ENCODE measurements around the gene GPS1. TPM values are rescaled to one million over a fixed set of nuclear protein-coding genes. Genes with fewer than 3 reads are reported as not detected.

The GPS1 gene
- total and polyA plus RNA-seq, 9 of the 15 experiments (the other 6 are each of a cell fraction or from before 2014, with no cell fraction given) = 3.1 to 167 (median 69.9) TPM

GRCh38 chr17:82042649-82043048 lies 9.0 kb upstream of the GPS1 start:
- POLR2A ChIA-PET = interaction anchor here (1.7 kb wide), 1 partner anchor 8 kb away, joined by 5 read pairs; no protein-coding TSS in a partner anchor
- no peak for FAIRE-seq

More at GRCh38 chr17:82042649-82043048, 9.0 kb upstream of the GPS1 start:
- Histone ChIP-seq H3K9me1 (ENCODE audit: control insufficient read depth, insufficient read depth, low read length) (peaks cover 2% of the 10 kb centered on the region), H3K4me1 (replicated peaks in 1 of 2; ENCODE audit: control insufficient read depth in 2 of 2, insufficient read depth in 2 of 2, low read length in 2 of 2) (peaks cover 3 to 48% of the 10 kb centered on the region in 2 experiments; a peak in 4 of 5 replicates), H3K9me3 (replicated peaks; ENCODE audit: control insufficient read depth, insufficient read depth, low read depth, low read length) (no peaks in the 10 kb centered on the region), H3K36me3 (ENCODE audit: control insufficient read depth, insufficient read depth, low read length) (peaks cover 9% of the 10 kb centered on the region; the same call in 2 of the 3 replicates), H3K27ac (ENCODE audit: extremely low read depth, low read depth, low read length) (no peak overlapping the region; the same call in 2 of the 3 replicates), H3K4me2 (ENCODE audit: insufficient read depth, low read length) (no peak overlapping the region), H3K27me3 (ENCODE audit: control insufficient read depth in 2 of 2, insufficient read depth in 2 of 2, low read length in 2 of 2) (no peaks in the 10 kb centered on the region), H3K4me3 (no peak overlapping the region), H4K20me1 (replicated peaks; ENCODE audit: control insufficient read depth, insufficient read depth, low read length) (no peaks in the 10 kb centered on the region), H3K79me2 (ENCODE audit: control insufficient read depth, insufficient read depth, low read length) (no peaks in the 10 kb centered on the region), H2AFZ (ENCODE audit: low read depth, low read length) (no peak overlapping the region), H3K9ac (ENCODE audit: insufficient read depth in 1 of 2, low read depth in 2 of 2, low read length in 2 of 2) (0 out of 4 replicates have a peak overlapping the region, but pooled peaks of 1 of the 2 experiments have one; percentile 14)
- DNase-seq (ENCODE audit: extremely low read depth in 1 of 4, low spot score in 3 of 4) (no peak), ATAC-seq (no peak)
- TF ChIP-seq GTF2F1 (IDR thresholded peaks at IDR 0.05; ENCODE audit: low read depth, low read length) (no peak), ZNF551 (CRISPR knock-in tag; IDR thresholded peaks at IDR 0.05) (no peak), ZNF507 (tag; conservative IDR thresholded peaks at IDR 0.05) (no peak), NCOA2 (IDR thresholded peaks at IDR 0.05; ENCODE audit: partially characterized antibody in 2 of 2) (no peak), KLF13 (tag; IDR thresholded peaks at IDR 0.05; ENCODE audit: borderline replicate concordance, low read depth) (no peak), ZNF197 (CRISPR knock-in tag; IDR thresholded peaks at IDR 0.05; ENCODE audit: low read depth) (no peak), ZNF445 (CRISPR knock-in tag; IDR thresholded peaks at IDR 0.05; ENCODE audit: low read depth) (no peak), RUNX1 (IDR thresholded peaks at IDR 0.05; ENCODE audit: low read depth) (no peak)
- TF ChIP-seq, protein P1, sequence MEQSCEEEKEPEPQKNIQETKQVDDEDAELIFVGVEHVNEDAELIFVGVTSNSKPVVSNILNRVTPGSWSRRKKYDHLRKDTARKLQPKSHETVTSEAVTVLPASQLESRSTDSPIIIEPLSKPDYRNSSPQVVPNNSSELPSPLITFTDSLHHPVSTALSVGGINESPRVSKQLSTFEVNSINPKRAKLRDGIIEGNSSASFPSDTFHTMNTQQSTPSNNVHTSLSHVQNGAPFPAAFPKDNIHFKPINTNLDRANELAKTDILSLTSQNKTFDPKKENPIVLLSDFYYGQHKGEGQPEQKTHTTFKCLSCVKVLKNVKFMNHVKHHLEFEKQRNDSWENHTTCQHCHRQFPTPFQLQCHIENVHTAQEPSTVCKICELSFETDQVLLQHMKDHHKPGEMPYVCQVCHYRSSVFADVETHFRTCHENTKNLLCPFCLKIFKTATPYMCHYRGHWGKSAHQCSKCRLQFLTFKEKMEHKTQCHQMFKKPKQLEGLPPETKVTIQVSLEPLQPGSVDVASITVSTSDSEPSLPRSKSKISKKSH (CRISPR knock-in tag; IDR thresholded peaks at IDR 0.05) = no peak
- intact Hi-C loops (cut with micrococcal nuclease) = no loop called here
- BruUV-seq (replicated peaks) = no TSS peak
- CTCF ChIA-PET (ENCODE audit: low intra/inter-chr PET ratio) = interaction anchor here (0.7 kb wide), 1 partner anchor 12 kb away, joined by 3 read pairs; no protein-coding TSS in a partner anchor
- in situ Hi-C loops (cut with MboI) = no loop called here
- WGBS (ENCODE audit: insufficient coverage, low coverage, missing lambda C conversion rate) = 44% methylated on average over 9 of the region's 9 CpGs

Data from K562 (cell line).